OCI-M1 (cell line): ENCODE measurements around the gene ATP11A.

ENCODE experiments used
- DNase-seq: peaks from one replicate; lab custom pipeline; 2025; lab: John Stamatoyannopoulos, UW

The ATP11A gene

DNA sequence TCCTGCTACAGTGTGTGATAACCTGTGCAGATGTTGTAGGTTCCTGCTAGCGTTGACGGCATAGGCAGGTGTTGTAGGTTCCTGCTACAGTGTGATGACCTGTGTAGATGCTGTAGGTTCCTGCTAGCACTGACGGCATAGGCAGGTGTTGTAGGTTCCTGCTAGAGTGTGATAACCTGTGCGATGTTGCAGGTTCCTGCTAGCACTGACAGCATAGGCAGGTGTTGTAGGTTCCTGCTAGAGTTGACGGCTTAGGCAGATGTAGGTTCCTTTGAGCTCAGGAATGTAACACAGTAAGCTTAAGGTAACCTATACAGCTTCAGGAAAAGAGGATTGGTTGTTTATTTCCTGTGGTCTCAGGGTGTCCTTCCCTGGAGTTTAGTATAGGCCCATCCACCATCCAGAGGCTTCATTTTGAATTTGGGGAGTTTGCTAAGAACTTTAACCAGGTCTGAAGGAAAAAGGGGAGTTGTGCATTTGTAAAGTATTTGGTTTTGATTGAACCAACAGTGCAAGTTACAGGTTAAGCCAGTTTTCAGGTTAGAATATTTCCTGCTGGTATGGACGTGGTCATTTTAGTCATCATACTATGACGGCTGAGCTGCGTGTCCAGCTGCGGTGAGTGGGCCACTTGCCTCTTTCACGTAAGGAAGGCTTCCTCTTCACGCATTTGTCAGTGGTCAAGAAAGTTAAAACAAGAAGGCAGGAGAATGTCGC lies 53.8 kb downstream of the ATP11A start:
- DNase-seq = no peak

DNA sequence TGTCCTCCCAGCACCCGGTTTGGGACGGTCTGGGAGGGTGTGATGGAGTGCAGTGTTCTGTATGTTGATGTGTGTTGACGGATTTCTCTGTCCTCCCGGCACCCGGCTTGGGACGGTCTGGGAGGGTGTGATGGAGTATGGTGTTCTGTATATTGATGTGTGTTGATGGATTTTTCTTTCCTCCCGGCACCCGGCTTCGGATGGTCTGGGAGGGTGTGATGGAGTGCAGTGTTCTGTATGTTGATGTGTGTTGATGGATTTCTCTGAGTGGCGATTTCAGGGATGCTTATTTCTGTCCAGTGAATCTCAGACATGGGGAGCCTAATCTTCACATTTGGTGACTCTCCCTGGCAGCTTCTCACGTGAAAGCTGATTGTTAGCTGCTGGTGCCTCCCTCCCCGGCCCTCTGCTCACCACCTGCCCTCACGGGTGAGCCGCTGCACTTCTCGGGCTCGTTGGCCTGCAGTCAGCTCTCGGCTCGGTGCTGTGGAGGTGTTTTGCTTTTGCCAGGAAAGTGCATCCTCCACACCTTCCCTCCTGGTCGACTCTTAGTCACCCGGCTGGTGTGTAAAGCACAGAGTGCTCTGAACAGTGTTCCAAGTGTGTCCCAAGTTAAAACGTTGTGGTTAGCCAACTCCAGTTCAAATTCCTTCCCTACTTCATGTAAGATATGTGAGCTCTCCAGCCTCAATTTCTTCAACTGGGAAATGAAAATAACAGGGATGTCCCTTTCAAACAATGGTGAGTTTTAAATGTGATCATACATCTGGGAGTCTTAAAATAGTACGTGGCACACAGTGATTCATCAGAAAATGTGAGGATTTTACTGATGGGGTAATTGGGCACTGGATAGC lies 54.6 kb downstream of the ATP11A start:
- no peak for DNase-seq

DNA sequence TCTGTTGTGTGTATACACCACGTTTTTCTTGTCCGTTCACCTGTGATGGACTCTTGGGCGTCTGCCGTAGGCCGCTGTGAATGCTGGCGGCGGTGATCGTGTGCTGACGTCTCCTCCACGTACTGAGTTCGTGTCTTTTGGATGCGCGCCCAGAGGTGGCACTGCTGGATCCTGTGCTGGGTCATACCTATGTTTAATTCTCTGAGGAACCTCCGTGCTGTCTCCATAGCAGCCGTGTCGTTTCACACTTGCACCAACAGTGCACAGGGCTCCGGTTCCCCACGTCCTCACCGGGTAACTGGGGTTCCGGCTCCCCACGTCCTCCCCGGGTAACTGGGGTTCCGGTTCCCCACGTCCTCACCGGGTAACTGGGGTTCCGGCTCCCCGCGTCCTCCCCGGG lies 56.2 kb downstream of the ATP11A start:
- DNase-seq = no peak

DNA sequence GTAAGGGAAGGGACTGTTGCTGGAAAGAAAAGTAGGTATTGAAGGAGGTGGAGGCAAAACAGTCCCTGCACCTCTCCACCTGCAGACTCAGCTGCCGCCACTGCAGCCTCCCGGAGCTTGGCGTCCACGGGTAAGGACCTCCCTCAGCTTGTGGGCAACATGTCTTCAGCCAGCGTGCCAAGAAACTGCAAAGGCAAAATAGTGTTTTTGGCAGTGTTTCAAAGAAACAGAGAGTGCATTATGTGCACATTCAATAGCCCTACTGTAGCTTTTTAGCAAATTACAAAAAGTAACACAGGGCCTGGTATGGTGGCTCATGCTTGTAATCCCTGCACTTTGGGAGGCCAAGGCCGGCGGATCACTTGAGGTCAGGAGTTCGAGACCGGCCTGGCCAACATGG lies 57.4 kb downstream of the ATP11A start:
- no peak for DNase-seq

DNA sequence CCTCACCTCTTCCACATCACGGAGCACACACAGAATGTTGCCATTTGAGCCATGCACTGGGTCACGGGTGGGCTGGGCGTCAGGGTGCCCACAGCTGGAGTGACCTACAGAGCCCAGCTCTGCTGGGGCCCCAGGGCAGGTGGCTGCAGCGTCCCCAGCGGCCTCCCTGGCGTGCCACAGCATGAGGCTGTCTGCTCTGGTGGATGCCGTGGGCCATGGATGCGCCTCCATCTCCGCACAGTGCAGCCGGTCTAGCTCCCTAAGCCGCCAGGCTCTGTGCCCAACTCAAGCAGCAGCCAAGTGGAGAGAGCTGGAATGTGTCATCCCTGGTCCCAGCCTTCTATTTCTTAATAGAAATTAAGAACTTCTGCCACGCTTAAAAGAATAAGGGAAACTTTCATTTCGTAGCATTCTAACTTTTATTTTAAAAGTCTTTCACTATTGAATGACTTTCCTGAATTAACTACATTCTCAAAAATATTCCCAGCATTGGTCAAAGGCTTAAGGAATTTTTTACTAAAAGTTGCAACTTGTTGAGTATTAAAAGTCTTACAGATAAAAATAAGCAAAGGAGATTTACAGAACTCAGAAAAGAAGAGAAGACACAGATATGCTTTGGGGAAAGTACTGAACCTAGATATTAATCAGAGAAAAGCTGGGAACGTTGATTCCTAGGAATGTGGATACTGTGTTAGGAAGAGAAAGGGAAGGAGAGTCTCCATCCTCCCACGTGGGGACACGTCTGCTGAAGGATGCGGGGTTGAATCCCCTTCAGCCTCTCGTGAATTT lies 59.3 kb downstream of the ATP11A start:
- DNase-seq = no peak

DNA sequence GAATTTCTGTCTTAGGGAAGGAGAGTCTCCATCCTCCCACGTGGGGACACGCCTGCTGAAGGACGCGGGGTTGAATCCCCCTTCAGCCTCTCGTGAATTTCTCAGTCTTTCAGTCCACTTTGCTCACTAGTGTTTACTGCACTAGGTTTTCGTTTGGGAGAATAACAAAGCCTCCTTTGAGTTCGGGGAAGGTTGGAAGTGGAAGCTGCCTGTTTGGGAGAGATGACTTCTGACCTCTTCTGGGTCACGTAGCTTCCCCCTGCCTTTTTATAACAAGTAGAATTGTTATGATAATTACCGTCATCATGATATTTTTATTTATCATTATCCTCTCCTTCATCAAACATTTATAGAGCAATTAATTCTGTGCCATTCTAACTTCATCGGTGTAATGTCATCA lies 60.7 kb downstream of the ATP11A start:
- no peak for DNase-seq

DNA sequence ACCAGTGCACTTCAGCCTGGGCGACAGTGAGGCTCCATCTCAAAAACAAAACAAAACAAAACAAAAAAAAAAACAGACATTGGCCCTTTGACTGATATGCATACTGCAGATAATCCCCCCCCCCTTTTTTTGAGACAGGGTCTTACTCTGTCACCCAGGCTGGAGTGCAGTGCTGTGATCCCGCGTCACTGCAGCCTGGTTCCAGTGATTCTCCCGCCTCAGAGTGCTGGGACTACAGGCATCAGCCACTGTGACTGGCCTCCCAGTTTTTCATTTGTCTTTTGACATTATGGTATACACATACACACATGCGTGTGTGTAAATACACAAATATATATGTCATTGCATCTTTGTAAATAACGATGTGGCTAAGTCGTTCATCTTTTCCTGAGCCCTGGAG lies 61.8 kb downstream of the ATP11A start:
- DNase-seq = no peak

DNA sequence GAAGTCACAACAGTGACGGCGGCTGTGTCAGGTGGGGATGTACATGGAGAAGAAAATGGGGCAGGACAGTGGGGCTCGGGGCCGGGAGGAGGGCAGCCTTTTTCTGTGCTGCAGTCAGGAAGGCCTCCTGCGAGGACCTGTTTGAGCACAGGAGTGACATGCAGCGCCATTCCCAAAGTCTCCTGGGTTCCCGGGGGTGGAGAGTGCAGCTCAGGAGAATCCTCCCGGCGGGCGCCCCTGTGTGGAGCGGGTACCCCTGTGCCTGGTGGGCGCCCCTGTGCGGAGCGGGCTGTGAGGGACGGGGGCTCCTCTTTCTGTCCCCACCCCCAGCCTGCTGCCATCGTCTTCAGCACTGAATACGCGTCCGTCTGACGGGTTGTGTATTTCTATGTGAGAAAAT lies 62.4 kb downstream of the ATP11A start:
- DNase-seq = no peak

DNA sequence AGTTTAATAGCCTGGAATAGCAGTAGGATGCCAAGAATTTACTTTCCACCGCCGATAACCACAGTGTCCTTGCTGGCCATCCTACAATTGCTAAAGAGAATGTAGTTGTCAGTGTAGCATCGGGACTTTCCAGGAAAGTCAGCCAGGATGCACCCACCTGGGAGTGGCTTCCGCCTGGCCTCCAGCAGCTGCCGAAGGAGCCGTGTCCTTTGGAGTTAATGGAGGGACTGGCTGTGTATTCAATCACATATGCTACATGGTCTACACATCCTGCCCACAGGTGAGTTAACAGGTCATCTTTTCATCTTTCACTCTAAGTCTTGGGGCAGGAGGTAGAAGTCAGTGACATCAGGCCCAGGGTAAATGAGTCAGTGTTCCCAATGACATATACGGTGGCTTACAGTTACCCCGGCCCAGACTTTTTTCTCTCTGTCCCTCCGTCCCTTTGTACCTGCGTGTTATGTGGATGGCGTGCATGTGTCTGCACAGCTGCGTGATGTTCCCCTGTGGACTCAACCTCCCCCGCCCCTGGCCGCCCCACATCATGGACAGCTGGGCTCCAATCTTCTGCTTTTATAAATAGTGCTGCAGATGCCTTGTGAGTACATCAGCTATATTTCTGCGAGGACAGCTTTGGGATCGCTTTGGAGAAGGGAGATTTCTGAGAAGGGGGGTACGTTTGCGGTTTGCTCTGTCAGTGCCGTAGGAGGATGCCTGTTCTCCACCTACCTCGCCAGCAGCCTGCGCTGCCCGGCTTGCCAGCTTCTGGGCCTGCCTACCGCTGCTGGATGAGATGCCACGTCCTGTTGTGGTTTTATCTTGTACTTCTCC lies 63.1 kb downstream of the ATP11A start:
- DNase-seq = no peak

DNA sequence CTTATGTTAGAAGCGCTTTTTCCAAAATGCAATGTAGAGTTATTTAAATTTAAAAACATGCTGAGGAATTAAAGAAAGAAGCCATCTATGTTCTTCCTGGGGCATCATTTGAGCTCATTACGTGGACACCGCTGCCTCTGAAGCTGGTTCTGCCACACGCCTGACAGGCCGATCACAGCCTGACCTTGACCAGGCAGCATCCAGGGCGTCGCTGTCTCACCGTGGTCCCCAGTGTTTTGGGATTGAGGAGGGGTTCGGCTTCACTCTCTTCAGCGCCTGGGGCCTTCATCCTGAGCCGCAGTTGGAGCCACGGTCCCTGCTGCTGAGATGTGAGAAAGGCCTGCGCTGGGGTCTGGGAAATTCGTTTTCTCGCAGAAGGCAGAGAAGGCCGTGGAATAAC lies 64.0 kb downstream of the ATP11A start:
- no peak for DNase-seq

DNA sequence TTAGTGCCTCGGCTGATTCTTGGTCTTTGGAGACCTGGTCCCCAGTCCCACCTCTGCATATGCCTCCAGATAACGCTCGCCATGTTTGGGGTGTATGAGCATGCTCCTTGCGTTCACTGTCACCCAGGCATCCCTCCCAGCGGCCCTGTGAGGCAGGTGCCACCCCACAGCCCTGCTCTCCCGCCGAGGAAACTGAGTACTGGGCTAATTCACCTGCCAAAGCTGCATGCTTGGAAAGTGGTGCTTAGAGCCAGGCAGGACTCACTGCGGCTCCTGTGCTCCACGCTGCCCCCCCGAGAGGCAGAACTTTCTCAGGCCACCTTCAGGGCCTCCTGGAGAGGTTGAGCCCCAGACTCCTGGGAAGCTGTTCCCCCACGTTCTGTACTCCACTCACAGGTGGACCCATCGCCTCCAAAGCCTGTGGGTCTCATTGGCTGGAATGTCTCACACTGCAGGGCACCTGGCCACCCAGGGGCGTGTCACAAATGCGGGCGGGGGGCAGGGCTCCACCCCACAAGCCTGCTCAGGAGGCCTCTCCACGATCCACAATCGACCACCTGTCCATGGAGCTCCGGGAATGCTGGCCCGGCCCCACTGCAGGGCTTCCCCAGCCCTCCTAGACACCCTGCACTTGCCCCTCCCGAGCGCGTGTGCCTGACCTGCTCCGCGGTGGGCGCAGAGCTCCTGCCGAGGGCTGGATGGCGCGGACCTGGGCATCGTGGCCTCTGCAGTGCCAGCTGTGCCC lies 64.6 kb downstream of the ATP11A start:
- no peak for DNase-seq

DNA sequence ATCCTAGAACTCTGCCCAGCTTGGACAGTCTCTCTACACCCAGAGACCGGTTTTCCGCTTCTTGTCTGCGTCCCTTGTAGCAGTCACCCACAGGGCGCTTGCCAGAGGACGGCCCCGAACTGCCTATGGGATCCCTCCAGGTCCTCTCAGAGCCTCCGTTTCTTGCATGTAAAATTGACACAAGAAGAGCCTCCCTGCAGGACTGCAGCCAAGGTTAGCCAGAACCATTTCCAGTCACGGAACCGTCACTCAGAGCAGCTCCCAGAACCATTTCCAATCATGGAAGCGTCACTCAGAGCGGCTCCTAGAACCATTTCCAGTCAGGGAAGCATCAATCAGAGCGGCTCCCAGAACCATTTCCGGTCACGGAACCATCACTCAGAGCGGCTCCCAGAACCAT lies 65.5 kb downstream of the ATP11A start:
- DNase-seq = no peak

DNA sequence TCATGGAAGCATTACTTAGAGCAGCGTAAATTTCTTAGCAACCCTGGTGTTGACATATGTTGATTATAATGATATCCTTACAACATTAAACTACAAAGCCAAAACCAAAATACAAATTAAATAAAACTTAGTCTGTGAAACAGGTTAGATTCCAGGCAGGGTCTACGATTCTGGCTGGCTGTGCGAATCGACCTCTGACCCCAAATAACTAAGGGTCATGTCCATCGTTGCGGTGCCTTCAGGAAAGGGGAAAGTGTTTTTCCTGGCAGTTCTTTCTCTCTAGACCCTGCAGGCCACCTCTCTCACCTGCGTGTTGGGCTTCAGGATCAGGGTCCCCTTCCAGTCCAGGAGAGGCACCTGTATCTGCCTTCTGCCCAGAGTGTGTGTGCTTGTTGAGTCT lies 66.2 kb downstream of the ATP11A start:
- DNase-seq = no peak

DNA sequence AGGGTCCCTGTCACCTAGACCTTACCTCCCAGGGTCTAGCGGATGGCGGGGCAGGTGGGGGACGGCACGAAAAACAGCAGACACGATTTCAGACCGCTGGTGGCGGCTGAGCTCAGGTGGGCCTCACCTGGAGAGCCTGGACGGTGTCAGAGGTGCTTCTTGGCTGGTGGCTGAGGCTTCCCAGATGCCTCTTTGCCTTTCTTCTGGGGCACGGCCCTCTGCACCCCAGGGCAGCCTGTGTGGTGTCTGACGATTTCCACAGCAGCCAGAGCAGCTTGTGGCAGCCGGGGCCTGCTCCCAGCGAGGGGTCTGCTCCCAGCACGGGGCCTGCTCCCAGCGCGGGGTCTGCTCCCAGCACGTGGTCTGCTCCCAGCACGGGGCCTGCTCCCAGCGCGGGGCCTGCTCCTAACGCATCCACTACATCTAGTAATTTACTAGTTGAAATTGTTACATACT lies 66.7 kb downstream of the ATP11A start:
- DNase-seq = no peak

DNA sequence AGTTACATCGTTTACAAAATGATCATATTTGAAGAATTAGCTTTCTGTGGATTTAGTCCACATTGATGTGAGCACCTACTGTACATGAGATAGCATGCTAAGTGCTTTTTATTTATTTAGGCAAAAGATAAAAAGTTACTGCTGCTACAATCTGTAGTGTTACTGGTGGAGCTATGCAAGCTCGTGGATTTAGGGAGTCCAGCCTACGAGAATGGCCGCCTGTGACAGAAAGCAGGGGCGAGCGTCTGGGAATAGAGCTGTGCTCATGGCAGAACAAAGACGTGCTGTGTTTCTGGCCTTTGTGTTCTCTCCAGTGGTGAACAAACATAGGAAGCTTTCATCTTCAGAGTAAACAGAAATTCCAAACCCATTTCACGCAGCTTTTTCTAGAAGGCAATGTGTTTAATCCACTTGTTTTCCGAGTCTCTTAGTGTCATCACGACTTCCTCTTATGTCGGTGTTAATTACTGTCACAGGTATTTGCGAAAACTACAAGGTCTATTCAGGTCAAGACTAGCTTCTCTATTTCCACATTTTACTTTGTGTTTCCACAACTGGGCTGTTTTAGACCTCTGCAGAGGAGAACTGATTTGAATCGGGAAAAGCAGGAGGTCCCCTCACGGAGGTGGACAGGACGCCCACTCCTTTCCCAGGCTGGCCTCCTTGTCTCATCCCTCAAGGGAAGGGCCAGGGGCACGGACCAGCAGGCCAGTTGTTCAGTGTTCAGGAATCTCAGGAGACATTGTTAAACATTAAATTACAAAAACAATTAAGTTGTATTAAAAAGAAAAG lies 67.3 kb downstream of the ATP11A start:
- DNase-seq = no peak

DNA sequence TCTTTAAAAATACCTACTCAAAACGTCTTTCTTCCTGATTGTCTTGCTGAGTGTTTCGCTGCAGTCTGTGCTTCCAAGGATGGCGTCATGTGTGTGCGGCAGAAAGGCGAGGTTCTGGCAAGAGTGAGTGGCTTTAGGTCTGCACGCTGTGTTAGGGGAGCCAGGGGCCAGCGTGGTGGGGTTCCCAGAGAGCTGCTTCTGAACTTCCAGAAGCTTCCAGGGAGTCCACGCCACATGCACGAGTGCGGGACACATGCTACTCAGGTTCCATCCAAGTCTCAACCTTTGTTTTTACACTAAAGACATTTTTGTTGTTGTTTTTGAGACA lies 67.9 kb downstream of the ATP11A start:
- DNase-seq = no peak

DNA sequence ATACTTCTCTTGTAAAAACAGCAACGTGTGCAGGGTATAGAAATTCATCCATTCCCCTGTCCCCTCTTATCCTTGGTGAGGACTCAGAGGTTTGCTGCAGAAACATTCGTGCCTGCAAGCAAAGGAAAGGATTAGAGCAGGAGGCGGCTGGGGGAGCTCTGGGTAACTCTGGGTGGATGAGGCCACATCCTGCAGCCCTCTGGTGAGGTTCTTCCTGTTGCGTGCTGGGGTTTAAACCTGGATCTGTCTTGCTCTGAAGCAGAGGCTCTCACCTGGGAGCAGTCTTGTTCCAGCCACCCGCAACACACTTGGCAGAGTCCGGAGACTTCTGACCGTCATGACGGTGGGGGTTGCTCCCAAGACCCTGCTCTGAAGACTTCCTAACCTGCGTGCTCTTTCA lies 69.2 kb downstream of the ATP11A start:
- DNase-seq = no peak

DNA sequence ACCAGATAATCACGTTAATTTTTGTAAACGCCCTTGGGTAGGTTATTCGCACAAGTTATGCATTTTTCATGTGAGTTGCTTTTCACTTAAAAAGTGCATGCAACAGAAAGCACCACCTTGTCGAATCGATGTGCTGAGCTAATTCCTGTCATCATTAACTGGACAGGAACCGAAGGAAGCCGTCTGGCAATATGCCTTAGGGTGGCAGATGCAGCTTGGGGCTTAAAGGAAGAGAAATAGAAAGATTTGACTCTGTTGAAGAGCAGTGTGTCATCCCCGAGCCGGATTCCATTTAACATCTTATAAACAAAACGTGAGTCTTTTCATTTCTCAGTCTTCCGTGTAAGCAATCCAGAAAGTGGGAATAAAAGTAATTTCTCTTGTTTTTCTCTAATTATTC lies 70.0 kb downstream of the ATP11A start:
- DNase-seq = no peak

DNA sequence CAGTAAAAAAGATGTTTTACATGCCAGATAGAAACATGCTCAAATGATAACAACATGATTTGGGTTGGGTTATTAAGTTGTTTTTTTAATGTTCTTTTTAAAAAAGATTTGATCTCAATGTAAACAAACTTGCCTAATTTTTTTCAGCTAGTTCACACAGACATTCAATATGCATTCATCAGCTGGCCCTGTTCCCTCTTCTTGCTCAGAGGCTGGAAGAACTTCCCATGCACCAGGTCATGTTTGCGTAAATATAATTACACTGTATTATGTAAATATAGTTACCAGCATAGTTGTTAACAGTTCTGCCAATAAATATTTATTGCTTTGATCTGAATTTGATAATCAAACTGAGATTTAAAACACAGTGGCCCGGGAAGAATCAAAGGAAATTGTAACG lies 70.6 kb downstream of the ATP11A start:
- no peak for DNase-seq

DNA sequence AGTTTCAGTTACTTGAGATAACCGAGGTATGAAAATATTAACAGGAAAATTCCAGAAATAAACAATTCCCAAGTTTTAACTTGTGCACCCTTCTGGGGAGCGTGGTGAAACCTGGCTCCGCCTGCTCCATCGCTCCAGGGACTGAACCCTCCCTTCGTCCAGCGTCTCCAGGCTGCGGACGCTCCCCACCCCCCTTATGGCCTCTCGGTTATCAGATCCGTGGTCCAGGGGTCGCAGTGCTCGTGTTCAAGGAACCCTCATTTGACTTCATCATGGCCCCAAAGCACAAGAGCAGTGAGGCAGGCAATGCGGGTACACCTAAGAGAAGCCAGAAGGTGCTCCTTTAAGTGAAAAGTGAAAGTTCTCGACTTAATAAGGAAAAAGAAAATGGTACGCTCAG lies 71.1 kb downstream of the ATP11A start:
- no peak for DNase-seq
